ENCODE results near the gene CIRBP. TPM values are rescaled to one million over a fixed set of nuclear protein-coding genes. Genes with fewer than 3 reads are reported as not detected.

CIRBP gene
- total and polyA plus RNA-seq, 7 donors: 137 to 591 (median 296) TPM

GRCh38 chr19:1274081-1274851 is 5.1 kb downstream of the CIRBP start:
- WGBS, 3 donors: 65 to 72% (median 65%) methylated on average over 46 of the region's 46 CpGs
- H3K4me1 ChIP-seq: peaks cover 58% of the 10 kb centered on the region
- no peaks in the 10 kb centered on the region for H3K9me3 ChIP-seq
- no peak for TF ChIP-seq CTCF (IDR thresholded peaks at IDR 0.05)
- H3K27me3 ChIP-seq (ENCODE audit: insufficient read depth in 3 of 3, low read length in 2 of 3): no peaks in the 10 kb centered on the region
- ATAC-seq (no peak), DNase-seq (peak; percentile 33 to 65)
- intact Hi-C loops (cut with DNase I): loop anchor here in 1 of 2 donors (10.0 kb wide), 1 partner anchor 141 kb away; no protein-coding TSS in a partner anchor
- H3K36me3 ChIP-seq (ENCODE audit: insufficient read depth in 1 of 2, low read depth in 1 of 2): peaks cover 8 to 73% of the 10 kb centered on the region in 2 donors
- H3K27ac ChIP-seq: peak overlapping the region; percentile 99
- peak overlapping the region; percentile 87 for H3K4me3 ChIP-seq

- TF ChIP-seq CTCF (IDR thresholded peaks at IDR 0.05): no peak
- 12 to 19% (median 18%) methylated on average over 18 to 44 of the region's 44 CpGs for WGBS, 3 donors
- intact Hi-C loops (cut with DNase I): loop anchor here (5.0 to 10.0 kb wide), 4 partner anchors 82 to 140 kb away; partner anchors contain the start of gene NDUFS7 (in 1 of the 2)
- DNase-seq (no peak), ATAC-seq (peak in 3 of 4 donors; percentile 1 to 5 (median 2))
- H3K27me3 ChIP-seq (ENCODE audit: insufficient read depth in 3 of 3, low read length in 2 of 3): no peaks in the 10 kb centered on the region
- H3K36me3 ChIP-seq (ENCODE audit: insufficient read depth in 1 of 2, low read depth in 1 of 2): peaks cover 8 to 79% of the 10 kb centered on the region in 2 donors
- H3K9me3 ChIP-seq: no peaks in the 10 kb centered on the region
- H3K4me3 ChIP-seq: peak overlapping the region; percentile 87
- H3K4me1 ChIP-seq: peaks cover 58% of the 10 kb centered on the region
- peak overlapping the region; percentile 99 for H3K27ac ChIP-seq
Measured at GRCh38 chr19:1274852-1275259, 5.7 kb downstream of the CIRBP start.

- WGBS, 3 donors: 0 to 1% (median 0%) methylated on average over 57 to 98 of the region's 98 CpGs
- intact Hi-C loops (cut with DNase I): loop anchor here (5.0 to 10.0 kb wide), 4 partner anchors 82 to 139 kb away; partner anchors contain the start of gene NDUFS7 (in 1 of the 2)
Measured at GRCh38 chr19:1275260-1275975, 6.3 kb downstream of the CIRBP start, which contains the start of gene FAM174C. FAM174C (plus strand) TSS chr19:1275530; CDS start chr19:1275550, 20 bp downstream.

More at GRCh38 chr19:1275260-1275975, 6.3 kb downstream of the CIRBP start, which contains the start of gene FAM174C:
- H3K9me3 ChIP-seq: no peaks in the 10 kb centered on the region
- H3K27me3 ChIP-seq (ENCODE audit: insufficient read depth in 3 of 3, low read length in 2 of 3): no peaks in the 10 kb centered on the region
- H3K4me3 ChIP-seq: peak within 1 kb of the TSS; percentile 87
- ATAC-seq (peak; percentile 76 to 81 (median 77)), DNase-seq (peak; percentile 97)
- H3K4me1 ChIP-seq: peaks cover 56% of the 10 kb centered on the region
- H3K36me3 ChIP-seq (ENCODE audit: insufficient read depth in 1 of 2, low read depth in 1 of 2): peaks cover 8 to 81% of the 10 kb centered on the region in 2 donors
- H3K27ac ChIP-seq: peak within 1 kb of the TSS; percentile 99
- peak; percentile 8 for TF ChIP-seq CTCF (IDR thresholded peaks at IDR 0.05)

Data from psoas muscle (tissue), 8 donors.